ENCODE results near the gene PRSS53. TPM values are rescaled to one million over a fixed set of nuclear protein-coding genes. Genes with fewer than 3 reads are reported as not detected.

Gene PRSS53
- total RNA-seq, 1 donor from 2014 or later, result 20.4 TPM

DNA sequence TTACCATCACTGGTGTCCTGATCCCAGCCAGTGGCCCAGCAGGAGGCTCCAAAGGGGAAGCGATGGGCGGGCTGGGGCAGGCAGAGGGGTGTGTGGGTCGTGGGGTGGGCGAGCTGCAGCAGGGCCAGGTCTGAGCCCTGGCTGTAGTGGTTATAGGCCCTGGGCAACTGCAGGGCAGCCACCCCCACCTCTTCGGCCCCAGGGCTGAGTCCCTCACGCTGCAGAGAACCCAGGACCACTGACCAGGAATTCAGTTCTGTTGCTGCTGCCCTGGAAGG, 2.2 kb downstream of the PRSS53 start:
- TF ChIP-seq, protein P1, sequence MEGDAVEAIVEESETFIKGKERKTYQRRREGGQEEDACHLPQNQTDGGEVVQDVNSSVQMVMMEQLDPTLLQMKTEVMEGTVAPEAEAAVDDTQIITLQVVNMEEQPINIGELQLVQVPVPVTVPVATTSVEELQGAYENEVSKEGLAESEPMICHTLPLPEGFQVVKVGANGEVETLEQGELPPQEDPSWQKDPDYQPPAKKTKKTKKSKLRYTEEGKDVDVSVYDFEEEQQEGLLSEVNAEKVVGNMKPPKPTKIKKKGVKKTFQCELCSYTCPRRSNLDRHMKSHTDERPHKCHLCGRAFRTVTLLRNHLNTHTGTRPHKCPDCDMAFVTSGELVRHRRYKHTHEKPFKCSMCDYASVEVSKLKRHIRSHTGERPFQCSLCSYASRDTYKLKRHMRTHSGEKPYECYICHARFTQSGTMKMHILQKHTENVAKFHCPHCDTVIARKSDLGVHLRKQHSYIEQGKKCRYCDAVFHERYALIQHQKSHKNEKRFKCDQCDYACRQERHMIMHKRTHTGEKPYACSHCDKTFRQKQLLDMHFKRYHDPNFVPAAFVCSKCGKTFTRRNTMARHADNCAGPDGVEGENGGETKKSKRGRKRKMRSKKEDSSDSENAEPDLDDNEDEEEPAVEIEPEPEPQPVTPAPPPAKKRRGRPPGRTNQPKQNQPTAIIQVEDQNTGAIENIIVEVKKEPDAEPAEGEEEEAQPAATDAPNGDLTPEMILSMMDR (IDR thresholded peaks at IDR 0.05; ENCODE audit: partially characterized antibody, unreplicated experiment), result no peak
- Mint-ChIP-seq H3K27me3 (ENCODE audit: unreplicated experiment) (peaks cover 7% of the 10 kb centered on the region), H3K36me3 (ENCODE audit: unreplicated experiment) (no peaks in the 10 kb centered on the region), H3K9me3 (ENCODE audit: unreplicated experiment) (peaks cover 8% of the 10 kb centered on the region), H3K4me3 (ENCODE audit: unreplicated experiment) (no peak overlapping the region), H3K27ac (ENCODE audit: unreplicated experiment) (no peak overlapping the region), H3K4me1 (ENCODE audit: low read depth, unreplicated experiment) (peaks cover 9% of the 10 kb centered on the region)
- DNase-seq, result no peak

DNA sequence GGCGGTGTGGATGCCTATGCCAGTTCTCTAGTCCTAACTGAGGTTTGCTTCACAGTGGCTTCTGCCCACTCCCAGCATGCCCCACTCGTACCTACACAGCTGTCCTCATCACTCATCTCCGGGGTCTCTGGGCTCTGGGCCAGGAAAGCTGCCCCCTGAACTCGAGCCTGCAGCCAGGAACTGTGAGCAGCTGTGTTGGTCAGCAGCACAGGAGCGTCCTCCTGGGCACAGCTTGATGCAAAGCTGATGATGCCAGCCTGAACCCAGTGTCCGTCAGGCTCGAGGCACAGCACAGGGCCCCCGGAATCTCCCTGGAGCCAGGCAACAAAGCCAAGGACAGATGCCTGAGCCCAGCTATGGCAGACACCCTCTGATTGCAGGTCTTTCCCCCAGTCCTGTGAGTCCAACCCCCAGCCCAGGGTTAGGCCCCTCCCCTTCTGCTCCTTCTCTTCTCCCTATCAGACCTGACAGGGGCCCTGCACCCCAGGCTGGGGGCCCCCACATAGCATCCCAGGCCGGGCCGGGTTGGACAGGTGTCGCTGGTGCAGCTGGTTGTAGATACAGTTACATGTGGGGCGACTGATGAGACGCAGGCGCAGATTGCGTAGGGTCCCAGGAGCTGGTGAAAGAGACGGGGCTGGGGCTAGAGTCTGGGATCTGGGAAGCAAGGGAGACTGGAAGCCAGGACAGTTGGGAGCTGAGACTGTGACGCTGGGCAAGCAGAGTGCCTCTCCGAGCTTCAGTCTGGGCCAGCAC, 2.7 kb downstream of the PRSS53 start:
- H3K27ac Mint-ChIP-seq (ENCODE audit: unreplicated experiment), result peak overlapping the region; percentile 72

GRCh38 chr16:31085411-31085810, 3.3 kb downstream of the PRSS53 start:
- no peak for DNase-seq
- Mint-ChIP-seq H3K4me3 (ENCODE audit: unreplicated experiment) (no peak overlapping the region), H3K27ac (ENCODE audit: unreplicated experiment) (no peak overlapping the region)

More for the DNA sequence above, 2.7 kb downstream of the PRSS53 start:
- peaks cover 7% of the 10 kb centered on the region for H3K27me3 Mint-ChIP-seq (ENCODE audit: unreplicated experiment)
- H3K4me3 Mint-ChIP-seq (ENCODE audit: unreplicated experiment), result no peak overlapping the region
- H3K4me1 Mint-ChIP-seq (ENCODE audit: low read depth, unreplicated experiment), result peaks cover 9% of the 10 kb centered on the region
- peaks cover 8% of the 10 kb centered on the region for H3K9me3 Mint-ChIP-seq (ENCODE audit: unreplicated experiment)
- TF ChIP-seq, protein P1 (IDR thresholded peaks at IDR 0.05; ENCODE audit: partially characterized antibody, unreplicated experiment), result no peak
- DNase-seq, result no peak
- no peaks in the 10 kb centered on the region for H3K36me3 Mint-ChIP-seq (ENCODE audit: unreplicated experiment)

GRCh38 chr16:31084584-31085302, 4.0 kb downstream of the PRSS53 start:
- H3K9me3 Mint-ChIP-seq (ENCODE audit: unreplicated experiment), result peaks cover 9% of the 10 kb centered on the region
- TF ChIP-seq, protein P1 (IDR thresholded peaks at IDR 0.05; ENCODE audit: partially characterized antibody, unreplicated experiment), result no peak
- no peak for DNase-seq
- no peaks in the 10 kb centered on the region for H3K36me3 Mint-ChIP-seq (ENCODE audit: unreplicated experiment)
- no peak overlapping the region for H3K27ac Mint-ChIP-seq (ENCODE audit: unreplicated experiment)
- H3K4me1 Mint-ChIP-seq (ENCODE audit: low read depth, unreplicated experiment), result peaks cover 12% of the 10 kb centered on the region
- H3K4me3 Mint-ChIP-seq (ENCODE audit: unreplicated experiment), result no peak overlapping the region
- H3K27me3 Mint-ChIP-seq (ENCODE audit: unreplicated experiment), result peaks cover 7% of the 10 kb centered on the region

More at GRCh38 chr16:31085411-31085810, 3.3 kb downstream of the PRSS53 start:
- Mint-ChIP-seq H3K27me3 (ENCODE audit: unreplicated experiment) (peaks cover 7% of the 10 kb centered on the region), H3K4me1 (ENCODE audit: low read depth, unreplicated experiment) (peaks cover 12% of the 10 kb centered on the region), H3K9me3 (ENCODE audit: unreplicated experiment) (peaks cover 8% of the 10 kb centered on the region), H3K36me3 (ENCODE audit: unreplicated experiment) (no peaks in the 10 kb centered on the region)
- TF ChIP-seq, protein P1 (IDR thresholded peaks at IDR 0.05; ENCODE audit: partially characterized antibody, unreplicated experiment), result no peak

- H3K27ac Mint-ChIP-seq (ENCODE audit: unreplicated experiment), result no peak overlapping the region
- peaks cover 7% of the 10 kb centered on the region for H3K27me3 Mint-ChIP-seq (ENCODE audit: unreplicated experiment)
- H3K4me3 Mint-ChIP-seq (ENCODE audit: unreplicated experiment), result no peak overlapping the region
- peaks cover 12% of the 10 kb centered on the region for H3K4me1 Mint-ChIP-seq (ENCODE audit: low read depth, unreplicated experiment)
- TF ChIP-seq, protein P1 (IDR thresholded peaks at IDR 0.05; ENCODE audit: partially characterized antibody, unreplicated experiment), result no peak
- H3K36me3 Mint-ChIP-seq (ENCODE audit: unreplicated experiment), result no peaks in the 10 kb centered on the region
- DNase-seq, result no peak
- H3K9me3 Mint-ChIP-seq (ENCODE audit: unreplicated experiment), result peaks cover 9% of the 10 kb centered on the region
Observed at GRCh38 chr16:31083981-31084380, 4.8 kb downstream of the PRSS53 start.

All from glutamatergic neuron (in vitro differentiated cells).